NCI-H748 (cell line): Measurements from ENCODE around the gene TCP11.
A peak's percentile ranks its signal among the peaks of the same experiment; 100 is the strongest.

ENCODE experiments used
- DNase-seq: peaks from one replicate; lab custom pipeline; 2025; ENCODE audit not compliant: unreplicated experiment; lab: John Stamatoyannopoulos, UW

The TCP11 gene

DNA sequence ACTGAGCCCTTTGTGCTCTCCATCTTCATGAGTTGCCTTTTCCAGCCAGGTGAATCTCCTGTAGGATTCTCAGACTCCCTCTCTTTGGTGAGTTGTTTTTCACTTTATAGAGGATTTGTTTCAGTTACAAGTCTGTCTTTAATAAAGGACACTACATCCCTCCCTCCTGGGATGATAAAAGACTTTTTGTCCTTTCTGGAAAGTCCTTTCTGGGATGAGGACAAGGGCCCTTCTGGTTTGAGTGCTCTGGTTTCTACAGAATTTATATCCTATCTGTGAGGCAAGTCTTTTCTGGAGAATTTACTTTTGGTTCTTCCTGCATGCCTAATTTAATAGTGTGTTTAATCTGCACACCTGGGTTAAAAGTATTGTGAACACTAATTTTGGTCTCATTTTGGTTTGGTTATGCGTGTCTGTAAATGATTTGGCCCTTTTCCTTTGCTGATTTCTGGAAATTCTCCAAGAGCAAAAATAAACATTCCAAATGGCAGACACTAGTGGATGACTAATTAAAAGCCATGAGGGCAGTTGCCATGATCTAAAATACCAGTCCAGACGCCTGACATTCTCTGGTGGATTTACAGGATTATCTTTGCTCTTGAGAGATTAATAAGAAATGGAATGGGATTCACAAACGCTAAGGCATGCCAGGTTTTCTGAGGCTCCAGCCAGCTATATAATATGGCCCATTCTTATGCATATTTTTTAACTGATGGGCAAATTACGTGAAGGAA lies 44.8 kb downstream of the TCP11 start:
- peak; percentile 47 for DNase-seq

DNA sequence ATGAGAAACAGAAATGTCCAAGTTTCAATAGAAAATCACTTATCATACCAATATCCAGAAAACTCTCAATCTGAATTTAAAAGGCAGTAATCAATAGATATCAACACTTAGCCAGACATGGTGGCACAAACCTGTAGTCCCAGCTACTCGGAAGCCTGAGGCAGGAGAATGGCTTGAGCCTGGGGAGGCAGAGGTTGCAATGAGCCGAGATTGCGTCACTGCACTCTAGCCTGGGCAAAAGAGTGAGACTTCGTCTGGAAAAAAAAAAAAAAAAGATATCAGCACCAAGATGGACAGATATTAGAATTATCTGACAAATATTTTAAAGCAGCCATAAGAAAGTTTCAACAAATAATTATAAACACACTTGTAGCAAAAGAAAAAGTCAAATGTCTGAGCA lies 47.0 kb downstream of the TCP11 start:
- DNase-seq, result no peak

DNA sequence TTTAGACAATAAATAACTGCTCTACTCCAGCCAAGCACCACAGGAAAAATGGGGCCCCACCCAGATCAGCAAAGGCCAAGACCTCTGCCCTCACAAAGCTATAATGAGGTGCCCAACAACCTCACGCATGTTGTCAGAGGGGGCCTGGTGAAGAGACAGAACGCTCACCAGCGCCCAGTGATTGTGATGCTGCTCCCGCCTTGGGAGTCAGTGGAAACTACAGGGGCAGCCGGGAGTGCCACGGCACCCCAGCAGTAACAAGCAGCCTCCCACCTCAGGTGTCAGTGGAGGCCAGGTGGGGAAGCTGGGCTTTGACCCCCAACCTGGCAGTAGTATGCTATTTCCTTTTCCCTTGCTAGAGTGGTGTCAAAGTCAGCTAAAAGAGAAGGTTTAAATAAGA lies 47.4 kb downstream of the TCP11 start:
- DNase-seq, result no peak

DNA sequence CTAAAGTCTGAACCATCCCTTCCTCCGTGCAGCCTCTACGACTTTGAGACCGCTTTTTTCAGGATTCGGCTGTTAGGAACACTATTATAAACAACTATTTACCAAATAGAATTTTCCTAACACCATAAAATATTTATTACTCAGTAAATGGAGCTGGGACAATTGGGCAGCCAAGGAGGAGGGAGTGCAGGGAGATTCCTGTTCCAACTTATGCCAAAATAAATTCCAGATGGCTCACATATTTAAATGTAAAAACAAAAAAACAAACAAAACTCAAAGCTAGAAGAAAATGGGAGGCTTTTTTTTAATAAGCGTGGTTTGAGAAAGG lies 48.1 kb downstream of the TCP11 start:
- DNase-seq, result no peak

DNA sequence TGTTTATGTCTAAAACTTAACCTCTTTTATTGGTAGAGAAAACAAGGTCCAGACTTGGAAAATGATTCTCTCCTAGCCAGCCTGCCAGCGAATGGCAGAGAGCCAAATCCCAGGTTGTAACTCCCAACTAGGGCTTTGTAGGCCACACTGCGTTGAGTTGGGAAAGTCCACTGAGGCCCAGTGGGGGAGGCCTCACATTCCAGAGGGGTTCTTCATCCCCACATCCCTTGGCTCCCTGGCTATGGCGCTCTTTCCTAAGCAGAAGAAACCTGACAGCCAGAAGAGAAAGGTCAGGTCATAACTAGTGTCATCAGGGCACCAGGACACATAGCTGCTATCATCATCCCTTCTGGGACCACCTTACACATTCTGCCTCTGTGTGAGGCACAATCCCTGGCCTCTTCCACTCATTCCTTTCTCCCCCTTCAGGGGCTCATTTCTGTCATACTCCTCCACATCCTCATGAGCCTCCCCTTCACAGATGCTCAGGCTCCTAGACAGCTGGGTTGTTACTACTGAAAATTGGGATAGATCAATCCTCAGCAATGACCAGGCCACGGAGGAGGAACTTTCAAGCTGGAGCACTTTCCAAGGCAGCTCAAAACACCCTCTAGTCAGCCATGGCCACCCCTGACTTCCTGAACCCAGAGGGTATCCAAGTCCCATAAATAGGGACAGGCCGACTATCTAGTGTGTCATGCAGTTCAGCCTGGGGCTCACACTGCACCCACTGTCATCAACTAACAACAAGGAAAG lies 48.6 kb downstream of the TCP11 start:
- no peak for DNase-seq

DNA sequence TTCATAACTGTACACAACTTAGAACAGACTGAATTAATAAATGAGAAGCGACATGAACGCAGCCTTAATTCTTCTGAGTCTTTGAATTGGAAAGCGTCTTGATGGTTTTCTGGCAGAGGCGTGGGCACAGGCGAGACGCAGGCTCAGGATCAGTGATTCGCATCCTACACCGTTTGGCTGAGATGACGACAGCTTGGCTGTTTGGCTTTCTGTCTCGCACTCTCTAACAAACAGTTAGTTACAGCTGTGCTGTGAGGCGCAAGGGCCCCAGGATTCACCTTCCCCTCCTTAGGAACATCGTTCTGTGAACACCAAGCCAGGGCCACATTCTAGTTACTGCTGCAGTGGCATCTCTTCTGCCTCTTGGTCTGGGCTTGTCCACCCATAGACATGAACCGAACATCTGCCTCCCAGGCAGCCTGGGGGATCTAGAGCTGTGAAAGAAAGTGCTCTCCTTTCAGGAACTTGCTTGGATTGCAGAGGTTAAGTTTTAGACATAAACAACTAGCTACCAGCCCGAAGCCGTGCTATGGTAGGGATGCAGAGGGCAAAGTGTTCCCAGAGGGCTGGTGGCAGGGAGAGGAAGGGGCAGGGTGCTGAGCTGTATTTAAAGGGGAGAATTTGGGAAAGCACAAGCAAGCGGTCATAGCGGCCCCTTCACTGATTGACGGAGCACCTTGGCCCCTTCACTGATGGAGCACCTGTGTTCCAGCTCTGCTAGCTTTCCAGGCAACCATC lies 49.6 kb downstream of the TCP11 start:
- DNase-seq, result no peak

DNA sequence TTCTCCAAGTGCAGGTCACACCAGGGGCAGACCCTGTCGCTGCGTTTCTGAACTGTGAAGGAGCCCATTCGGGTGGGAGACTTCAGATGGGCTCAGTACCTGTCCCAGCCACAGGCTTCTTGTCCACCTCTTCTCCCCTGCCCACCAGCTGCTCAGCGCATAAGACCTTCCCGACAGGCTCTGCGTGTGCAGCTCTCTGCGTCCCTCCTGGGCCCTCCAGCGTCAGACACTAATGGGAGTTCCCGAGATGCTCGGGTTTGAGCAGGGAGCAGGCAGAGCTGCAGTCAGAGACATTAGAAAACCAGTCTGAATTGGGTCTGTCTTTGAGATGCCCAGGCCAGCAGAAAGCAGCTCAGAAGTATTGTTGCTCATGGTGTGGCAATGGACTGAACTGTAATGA lies 50.4 kb downstream of the TCP11 start:
- DNase-seq, result no peak

DNA sequence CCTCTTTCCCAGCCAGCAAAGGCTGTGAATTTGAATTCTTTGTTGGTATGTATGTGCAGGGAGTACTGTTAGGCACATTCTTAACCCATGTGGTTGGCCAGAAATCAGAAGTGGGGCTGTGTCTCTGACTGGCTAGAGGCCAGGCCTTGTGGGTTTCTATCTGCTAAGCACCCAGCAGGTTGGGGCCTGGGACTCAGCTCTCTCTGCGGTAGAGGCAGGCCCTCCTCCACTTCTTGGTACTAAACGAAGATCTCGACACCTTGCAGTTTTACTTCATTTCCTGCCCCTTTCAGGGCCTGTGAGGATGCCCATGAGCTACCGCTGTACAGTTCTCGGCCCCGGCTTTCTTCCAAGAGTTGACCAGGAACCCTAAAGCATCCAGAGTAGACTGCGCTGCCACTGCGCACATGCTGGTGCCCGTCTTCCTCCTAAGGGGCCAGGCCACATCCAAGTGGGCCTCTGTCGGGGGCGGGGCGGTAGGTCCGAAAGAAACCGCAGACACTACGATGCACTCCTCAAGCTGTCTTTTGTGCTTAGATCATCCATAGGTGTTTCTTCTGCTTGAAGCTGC lies 51.1 kb downstream of the TCP11 start:
- no peak for DNase-seq

DNA sequence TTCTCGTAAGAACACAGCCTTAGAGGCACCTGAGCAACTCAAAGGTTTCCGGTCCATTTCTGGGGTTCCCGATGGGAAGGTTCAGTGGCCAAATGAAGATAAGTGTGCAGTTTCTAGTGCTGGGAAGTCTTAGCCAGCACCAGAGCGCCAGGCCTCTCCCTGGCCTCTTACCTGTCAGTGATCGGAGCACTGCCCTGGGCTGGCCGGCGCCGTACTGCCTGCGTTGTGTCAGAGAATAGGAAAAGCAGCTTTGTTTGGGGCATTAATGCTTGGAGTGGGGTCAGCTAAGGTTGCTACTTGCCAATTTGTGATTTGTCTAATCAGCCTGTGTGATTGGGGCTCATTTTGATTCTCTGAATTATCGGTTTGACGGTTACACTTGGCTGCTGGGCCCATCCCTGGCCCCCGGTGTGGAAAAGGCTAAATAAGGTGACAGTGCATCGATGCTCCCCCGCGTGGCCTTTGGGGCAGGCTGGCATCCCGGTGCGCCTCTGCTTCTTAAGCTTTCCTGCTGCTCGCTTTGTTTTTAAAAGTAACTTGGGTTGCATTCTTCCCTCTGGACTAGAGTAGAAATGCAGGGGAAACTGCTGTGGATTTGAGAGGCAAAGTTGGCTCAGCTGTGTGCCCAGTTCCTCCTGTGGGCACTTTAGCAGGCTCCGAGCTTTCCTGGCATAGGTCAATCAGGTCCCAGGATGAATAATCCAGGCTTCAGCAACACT lies 51.8 kb downstream of the TCP11 start:
- DNase-seq, result no peak

DNA sequence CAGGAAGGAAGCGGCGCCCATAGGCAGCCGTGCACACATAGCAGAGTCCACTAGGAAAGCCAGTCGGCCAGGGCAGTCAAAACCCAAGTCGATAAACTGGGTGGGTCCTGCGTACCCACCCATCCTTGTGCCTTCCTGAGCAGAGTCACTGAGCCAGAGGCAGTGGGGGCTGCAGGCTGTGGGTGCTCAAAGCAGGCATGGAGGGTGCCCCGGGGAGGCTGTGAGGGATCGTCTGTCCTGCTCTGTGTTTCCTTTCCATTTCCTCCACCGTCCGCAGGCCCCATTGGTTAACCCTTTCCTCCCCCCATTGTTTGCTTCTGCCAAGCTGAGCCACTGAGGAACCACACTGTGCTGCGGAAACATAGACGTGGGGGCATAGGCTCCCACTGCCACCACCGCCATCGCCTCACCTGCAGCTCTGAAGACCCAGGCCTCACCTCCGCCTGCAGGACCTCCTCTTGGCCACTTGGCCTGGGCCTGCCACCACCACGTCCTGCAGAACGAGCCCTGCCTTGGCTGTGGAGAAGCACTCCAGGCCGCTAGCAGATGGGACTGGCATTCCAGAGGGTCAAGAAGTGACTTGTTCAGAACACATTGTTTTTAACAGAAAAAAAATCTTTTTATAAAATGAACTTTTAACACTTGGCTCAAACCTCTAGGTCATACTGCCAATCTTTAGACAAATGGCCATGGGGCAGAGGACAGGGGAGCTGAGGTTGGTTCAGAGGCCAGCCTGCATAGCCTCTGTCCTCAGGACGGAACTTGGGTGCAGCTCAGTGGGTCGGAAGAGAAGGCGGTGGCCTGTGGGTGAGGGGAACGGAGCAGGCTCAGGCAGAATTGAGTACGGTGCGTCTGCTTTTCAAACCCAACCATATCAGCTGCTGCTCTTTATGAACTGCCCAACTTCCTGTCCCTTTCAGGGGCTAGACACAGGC lies 52.6 kb downstream of the TCP11 start:
- DNase-seq, result no peak

DNA sequence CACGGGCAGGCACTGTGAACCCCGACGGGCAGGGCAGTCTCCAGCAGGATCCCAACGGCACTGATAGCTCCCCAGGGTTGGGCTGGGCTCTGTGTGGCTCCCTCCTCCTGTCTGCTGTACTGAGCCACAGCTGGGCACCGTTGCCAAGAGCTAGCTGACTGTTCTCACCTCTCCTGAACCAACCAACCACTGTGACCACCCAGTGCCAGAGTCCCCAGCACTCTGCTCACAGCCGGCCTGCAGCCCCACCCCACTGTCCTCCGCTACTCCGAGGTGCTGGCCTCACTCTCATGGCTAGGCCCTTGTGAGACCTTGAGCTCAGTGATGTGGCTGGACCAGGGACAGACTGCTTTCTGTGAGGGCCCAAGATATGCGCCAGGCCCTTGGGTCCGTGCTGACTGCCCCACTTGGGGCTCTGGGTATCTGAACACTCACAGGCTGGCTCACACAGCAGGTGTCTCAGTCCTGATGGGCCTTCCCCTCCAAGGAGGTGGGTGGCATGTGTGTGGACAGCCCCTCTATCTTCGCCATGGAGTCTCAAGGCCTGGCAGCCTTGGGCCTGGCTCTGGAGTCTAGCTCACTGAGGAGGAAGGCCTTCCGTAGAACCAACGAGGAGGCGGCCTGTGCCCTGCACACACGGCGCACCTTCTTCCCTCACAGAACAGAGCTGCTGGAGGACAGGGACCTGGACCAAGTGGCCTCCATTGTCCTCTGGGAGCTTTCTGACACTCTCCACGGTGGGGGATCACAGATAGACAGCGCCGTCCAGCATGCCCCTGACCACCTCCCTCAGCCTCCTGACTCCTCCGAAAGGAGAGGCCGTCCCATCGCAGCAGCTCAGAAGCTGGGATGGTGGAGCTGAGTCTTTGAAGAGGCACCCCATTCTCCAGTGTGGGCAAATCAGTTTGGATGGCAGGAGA lies 53.5 kb downstream of the TCP11 start:
- no peak for DNase-seq

DNA sequence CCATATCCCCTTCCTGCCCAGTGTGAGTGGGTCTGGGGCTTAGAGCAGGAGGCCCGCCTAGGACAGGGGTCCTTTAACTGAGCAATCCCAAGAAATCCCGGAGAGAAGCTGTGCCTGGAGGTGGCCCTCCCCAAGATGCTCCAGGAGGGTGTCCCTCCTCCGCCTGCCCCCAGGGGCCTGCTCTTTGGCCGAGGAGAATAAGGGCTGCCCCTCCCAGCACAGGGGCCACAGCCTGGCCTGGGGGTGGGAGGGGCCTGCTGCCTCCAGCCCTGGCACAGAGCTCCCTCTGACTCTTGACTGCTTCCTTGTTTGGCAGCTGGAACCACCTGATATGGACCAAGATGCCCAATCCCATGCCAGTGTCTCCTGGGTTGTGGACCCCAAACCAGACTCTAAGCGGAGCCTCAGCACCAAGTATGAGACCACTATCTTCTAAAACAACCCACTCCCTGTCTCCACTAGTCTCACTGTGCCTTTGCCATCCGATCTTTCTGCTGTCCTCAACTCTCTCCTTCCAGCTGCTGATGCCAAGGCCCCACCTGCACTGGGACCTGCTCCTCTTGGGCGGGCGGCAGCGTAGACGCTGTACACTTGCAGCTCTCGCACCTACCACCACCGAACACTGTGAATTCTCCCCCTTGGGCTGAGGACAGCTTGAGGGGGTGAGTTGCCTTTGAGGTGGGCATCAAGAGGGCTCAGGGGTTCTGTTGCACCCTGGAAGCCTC lies 54.3 kb downstream of the TCP11 start:
- DNase-seq, result no peak

DNA sequence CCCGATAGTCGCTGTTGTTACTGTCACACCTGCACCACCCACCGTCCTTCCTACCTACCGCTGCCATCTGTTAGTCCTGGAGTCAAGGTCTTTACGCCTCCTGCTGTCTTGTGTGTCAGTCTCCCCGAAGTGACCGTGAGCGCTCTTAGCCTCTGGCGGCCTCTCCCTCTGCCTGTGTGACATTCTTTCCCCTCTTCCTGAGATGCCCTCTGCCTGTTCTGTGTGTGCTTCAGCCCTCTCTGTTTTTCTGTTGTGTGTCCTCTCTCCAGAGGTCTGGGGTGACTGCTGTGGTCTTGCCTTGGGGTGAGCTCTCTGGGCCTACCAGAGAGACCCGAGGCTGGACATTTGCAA lies 54.9 kb downstream of the TCP11 start:
- DNase-seq, result no peak

DNA sequence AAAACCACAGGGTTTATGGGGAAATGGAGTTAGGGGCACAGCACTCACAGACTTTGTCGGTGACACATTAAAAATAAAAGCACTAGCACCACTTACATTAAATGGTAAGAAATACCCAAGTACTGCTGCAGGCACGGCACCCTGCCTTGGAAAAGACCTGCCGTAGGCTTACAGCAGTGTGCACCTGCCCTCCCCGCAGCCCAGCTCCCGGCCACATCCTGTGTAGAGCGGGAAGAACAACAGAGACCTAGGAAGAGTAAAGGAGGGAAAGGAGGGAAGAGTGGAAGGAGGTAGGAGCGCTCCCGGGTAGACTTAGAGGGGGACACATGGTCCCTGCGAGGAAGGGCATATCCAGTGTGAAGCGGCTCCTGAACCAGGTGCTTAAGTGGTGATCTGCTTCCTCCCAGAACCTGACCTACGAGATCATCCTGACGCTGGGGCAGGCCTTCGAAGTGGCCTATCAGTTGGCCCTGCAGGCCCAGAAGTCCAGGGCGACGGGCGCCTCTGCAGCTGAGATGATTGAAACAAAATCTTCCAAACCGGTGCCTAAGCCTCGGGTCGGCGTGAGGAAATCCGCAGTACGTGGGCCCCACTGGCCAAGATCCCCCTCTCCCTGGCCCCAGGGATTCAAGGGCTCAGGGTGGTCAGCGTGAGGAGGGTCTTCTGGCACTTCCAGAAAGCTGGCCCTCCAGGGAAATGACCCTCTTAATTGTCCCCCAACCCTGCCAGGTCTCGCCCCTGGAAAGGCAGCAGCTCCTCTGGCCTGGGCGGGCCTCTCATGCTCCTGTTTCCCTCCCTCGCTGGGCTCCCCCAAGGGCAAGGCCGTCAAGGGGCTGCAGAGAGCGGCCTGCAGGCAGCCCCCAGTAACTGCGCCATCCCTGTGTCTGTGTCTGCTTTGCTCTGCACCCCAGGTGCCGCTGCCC lies 55.5 kb downstream of the TCP11 start:
- no peak for DNase-seq

DNA sequence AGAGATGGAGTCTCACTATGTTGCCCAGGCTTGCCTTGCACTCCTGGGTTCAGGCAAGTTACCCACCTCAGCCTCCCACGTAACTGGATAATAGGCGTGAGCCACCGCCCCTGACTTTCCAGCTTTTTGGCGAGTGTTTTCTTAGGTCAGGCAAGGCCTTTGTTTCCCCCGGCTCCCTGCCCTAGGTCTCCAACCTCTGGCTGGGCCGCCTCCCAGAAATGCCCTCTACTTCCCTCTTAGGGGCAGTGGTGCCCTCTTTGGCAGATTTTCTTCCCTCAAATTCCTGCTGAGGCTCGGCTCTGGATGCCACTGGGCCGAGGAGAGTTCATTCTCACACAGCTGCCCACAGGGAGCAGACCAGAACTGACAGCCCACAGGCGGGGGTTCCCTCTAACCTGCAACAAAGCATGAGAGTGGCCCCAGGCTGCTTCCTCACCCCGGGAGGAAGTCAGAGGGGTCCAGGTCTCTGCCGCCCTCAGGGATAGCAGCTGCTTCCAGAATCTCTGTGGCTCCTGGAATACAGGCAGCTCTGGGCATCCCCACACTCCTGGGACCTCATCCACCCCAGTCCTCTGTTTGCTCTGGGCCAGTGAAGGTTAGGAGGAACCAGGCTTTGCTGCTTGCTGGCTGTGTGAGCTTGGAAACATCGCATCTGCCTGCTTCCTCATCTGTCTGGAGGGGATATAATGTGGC lies 56.5 kb downstream of the TCP11 start:
- no peak for DNase-seq

DNA sequence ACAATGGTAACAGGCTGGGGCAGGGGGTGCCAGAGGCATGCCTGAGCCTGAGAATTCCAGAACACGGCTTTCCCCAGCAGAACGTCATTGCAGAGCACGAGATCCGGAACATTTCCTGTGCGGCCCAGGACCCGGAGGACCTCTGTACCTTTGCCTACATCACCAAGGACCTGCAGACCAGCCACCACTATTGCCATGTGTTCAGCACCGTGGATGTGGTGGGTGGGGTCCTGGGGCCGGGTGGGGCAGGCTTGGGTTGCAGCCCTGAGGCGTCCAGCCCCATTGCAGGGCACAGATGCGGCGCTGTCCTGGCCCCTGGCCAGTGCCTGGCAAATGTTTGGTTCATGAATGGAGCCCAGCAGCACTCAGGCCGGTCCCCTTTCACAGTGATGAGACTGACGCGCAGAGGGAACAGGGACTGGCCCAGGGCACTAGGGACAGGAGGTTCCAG lies 57.1 kb downstream of the TCP11 start:
- no peak for DNase-seq

DNA sequence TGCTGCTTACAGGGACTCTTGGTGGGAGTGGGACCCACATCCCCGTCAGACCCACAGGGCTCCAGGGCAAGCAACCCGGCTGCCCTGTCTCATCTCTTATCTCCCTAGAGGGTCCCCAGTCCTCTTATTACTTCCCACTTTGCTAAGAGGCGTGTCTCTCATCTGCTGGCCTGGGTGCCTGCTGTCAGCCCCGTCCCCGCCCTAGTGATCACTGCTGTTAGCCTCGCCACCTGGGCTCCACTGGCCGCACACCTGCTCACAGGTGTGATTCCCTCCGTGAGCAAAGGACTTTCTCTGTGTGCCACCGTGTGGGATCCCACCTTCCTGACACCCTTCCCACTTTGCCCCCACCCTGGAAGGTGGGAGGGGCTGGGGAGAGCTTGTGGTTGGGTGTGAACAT lies 57.6 kb downstream of the TCP11 start:
- no peak for DNase-seq
